H1 (cell line): ENCODE measurements around the gene MYL11. TPM values are rescaled to one million over a fixed set of nuclear protein-coding genes. Genes with fewer than 3 reads are reported as not detected.

ENCODE experiments used
- CHD1 ChIP-seq: IDR thresholded peaks from 2 replicates; pipeline ENCODE4 v1.6.1; 2012; ENCODE audit warnings: low read depth, low read length, improper control_type of control experiment
- EZH2 ChIP-seq: fragments of 200-600 bp; sonication (generic); IDR thresholded peaks from 2 replicates; pipeline ENCODE4 v1.7.1; 2012; ENCODE audit warnings: low read depth, mild to moderate bottlenecking, moderate library complexity, low read length, inconsistent platforms; ENCODE audit not compliant: severe bottlenecking
- GABPA ChIP-seq: IDR thresholded peaks from 2 replicates; pipeline ENCODE4 v1.6.1; 2011; ENCODE audit warnings: mild to moderate bottlenecking, low read length, moderate library complexity, borderline replicate concordance; ENCODE audit not compliant: insufficient read depth
- TEAD4 ChIP-seq: IDR thresholded peaks from 2 replicates; pipeline ENCODE4 v1.6.1; 2012; ENCODE audit warnings: low read depth, low read length, inconsistent platforms, mixed read lengths
- polyA plus RNA-seq, 7 experiments: library from polyadenylated mRNA; depleted of rRNA in 3 of 7; stranded (reverse) in 5 of 7; unstranded in 2 of 7; fragments of >200 nt in 5 of 7; fragments of 200-250 nt in 2 of 7; gene quantifications; 1 replicate in 5 of 7; 2 replicates in 1 of 7; 4 replicates in 1 of 7; pipeline versions ENCODE4 v1.2.1 to v1.2.3, GENCODE V29; 2011 to 2013; ENCODE audit warnings: missing spikeins in 2 of 7, mixed read lengths in 2 of 7
- total RNA-seq: library from RNA; stranded (reverse); fragmentation: NEBNext Ultra II Directional; extraction: Animal tissue kit (Norgen Biotek cat#: 25700); gene quantifications from 2 replicates; pipeline ENCODE4 v1.2.1, GENCODE V29; 2021
- TF ChIP-seq, protein P1 (sequence below): fragments of 300-600 bp; sonication (generic); IDR thresholded peaks from 2 replicates; pipeline ENCODE4 v1.7.1; 2012; ENCODE audit warnings: low read length, moderate library complexity, mild to moderate bottlenecking, inconsistent platforms; ENCODE audit not compliant: insufficient replicate concordance

Gene MYL11
- total and polyA plus RNA-seq, 2 of the 8 experiments (the other 6 are each of a cell fraction or from before 2014, with no cell fraction given), result 1.2 to 1.4 TPM

DNA sequence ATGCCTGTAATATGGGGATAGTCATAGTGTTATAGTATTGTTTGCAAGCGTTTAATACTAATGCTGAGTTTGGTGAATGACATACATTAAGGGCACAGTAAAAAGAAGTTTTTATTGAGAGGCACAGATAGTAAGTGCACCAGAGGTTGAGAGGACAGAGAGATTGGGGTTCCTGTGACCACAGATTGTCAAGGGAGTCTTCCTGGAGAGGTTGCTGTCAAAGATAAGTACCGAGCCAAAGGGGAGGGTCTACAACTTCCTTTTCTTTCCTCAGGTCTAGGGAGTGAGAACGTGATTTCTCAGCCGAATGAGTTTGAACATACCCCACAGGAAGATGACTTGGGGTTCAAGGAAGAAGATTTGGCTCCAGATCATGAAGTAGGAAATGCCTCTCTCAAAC lies 22.5 kb downstream of the MYL11 start (continued):
- TF ChIP-seq, protein P1, sequence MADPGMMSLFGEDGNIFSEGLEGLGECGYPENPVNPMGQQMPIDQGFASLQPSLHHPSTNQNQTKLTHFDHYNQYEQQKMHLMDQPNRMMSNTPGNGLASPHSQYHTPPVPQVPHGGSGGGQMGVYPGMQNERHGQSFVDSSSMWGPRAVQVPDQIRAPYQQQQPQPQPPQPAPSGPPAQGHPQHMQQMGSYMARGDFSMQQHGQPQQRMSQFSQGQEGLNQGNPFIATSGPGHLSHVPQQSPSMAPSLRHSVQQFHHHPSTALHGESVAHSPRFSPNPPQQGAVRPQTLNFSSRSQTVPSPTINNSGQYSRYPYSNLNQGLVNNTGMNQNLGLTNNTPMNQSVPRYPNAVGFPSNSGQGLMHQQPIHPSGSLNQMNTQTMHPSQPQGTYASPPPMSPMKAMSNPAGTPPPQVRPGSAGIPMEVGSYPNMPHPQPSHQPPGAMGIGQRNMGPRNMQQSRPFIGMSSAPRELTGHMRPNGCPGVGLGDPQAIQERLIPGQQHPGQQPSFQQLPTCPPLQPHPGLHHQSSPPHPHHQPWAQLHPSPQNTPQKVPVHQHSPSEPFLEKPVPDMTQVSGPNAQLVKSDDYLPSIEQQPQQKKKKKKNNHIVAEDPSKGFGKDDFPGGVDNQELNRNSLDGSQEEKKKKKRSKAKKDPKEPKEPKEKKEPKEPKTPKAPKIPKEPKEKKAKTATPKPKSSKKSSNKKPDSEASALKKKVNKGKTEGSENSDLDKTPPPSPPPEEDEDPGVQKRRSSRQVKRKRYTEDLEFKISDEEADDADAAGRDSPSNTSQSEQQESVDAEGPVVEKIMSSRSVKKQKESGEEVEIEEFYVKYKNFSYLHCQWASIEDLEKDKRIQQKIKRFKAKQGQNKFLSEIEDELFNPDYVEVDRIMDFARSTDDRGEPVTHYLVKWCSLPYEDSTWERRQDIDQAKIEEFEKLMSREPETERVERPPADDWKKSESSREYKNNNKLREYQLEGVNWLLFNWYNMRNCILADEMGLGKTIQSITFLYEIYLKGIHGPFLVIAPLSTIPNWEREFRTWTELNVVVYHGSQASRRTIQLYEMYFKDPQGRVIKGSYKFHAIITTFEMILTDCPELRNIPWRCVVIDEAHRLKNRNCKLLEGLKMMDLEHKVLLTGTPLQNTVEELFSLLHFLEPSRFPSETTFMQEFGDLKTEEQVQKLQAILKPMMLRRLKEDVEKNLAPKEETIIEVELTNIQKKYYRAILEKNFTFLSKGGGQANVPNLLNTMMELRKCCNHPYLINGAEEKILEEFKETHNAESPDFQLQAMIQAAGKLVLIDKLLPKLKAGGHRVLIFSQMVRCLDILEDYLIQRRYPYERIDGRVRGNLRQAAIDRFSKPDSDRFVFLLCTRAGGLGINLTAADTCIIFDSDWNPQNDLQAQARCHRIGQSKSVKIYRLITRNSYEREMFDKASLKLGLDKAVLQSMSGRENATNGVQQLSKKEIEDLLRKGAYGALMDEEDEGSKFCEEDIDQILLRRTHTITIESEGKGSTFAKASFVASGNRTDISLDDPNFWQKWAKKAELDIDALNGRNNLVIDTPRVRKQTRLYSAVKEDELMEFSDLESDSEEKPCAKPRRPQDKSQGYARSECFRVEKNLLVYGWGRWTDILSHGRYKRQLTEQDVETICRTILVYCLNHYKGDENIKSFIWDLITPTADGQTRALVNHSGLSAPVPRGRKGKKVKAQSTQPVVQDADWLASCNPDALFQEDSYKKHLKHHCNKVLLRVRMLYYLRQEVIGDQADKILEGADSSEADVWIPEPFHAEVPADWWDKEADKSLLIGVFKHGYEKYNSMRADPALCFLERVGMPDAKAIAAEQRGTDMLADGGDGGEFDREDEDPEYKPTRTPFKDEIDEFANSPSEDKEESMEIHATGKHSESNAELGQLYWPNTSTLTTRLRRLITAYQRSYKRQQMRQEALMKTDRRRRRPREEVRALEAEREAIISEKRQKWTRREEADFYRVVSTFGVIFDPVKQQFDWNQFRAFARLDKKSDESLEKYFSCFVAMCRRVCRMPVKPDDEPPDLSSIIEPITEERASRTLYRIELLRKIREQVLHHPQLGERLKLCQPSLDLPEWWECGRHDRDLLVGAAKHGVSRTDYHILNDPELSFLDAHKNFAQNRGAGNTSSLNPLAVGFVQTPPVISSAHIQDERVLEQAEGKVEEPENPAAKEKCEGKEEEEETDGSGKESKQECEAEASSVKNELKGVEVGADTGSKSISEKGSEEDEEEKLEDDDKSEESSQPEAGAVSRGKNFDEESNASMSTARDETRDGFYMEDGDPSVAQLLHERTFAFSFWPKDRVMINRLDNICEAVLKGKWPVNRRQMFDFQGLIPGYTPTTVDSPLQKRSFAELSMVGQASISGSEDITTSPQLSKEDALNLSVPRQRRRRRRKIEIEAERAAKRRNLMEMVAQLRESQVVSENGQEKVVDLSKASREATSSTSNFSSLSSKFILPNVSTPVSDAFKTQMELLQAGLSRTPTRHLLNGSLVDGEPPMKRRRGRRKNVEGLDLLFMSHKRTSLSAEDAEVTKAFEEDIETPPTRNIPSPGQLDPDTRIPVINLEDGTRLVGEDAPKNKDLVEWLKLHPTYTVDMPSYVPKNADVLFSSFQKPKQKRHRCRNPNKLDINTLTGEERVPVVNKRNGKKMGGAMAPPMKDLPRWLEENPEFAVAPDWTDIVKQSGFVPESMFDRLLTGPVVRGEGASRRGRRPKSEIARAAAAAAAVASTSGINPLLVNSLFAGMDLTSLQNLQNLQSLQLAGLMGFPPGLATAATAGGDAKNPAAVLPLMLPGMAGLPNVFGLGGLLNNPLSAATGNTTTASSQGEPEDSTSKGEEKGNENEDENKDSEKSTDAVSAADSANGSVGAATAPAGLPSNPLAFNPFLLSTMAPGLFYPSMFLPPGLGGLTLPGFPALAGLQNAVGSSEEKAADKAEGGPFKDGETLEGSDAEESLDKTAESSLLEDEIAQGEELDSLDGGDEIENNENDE, result no peak
- TF ChIP-seq TEAD4 (no peak), EZH2 (no peak), GABPA (no peak), CHD1 (no peak)
